Liver (tissue), 9 donors: ENCODE data around the gene UBQLN1. TPM values are rescaled to one million over a fixed set of nuclear protein-coding genes. Genes with fewer than 3 reads are reported as not detected.

Source experiments
- DNase-seq: peaks from one replicate; pipeline ENCODE4 v3.0.0-alpha.2; 2017; ENCODE audit warnings: low spot score
- H3K27ac ChIP-seq, 2 donors: one replicate each; pipeline ENCODE4 v1.7.0; 2013; ENCODE audit warnings: inconsistent platforms in 2 of 2, low read length in 2 of 2, control low read depth in 1 of 2, low read depth in 1 of 2, mild to moderate bottlenecking in 1 of 2
- H3K27me3 ChIP-seq, 4 donors: one replicate each; pipeline versions ENCODE4 v1.6.1 to v1.7.0; 2013; ENCODE audit warnings: low read length in 3 of 4, inconsistent platforms in 1 of 4, mild to moderate bottlenecking in 1 of 4, moderate library complexity in 1 of 4; ENCODE audit not compliant: control insufficient read depth in 4 of 4, insufficient read depth in 4 of 4
- H3K36me3 ChIP-seq, 4 donors: one replicate each; pipeline versions ENCODE4 v1.6.1 to v1.7.0; 2013; ENCODE audit warnings: low read length in 3 of 4, mild to moderate bottlenecking in 3 of 4, low read depth in 1 of 4, moderate library complexity in 1 of 4; ENCODE audit not compliant: control insufficient read depth in 4 of 4, insufficient read depth in 3 of 4
- H3K4me1 ChIP-seq, 4 donors: one replicate each; pipeline versions ENCODE4 v1.6.1 to v1.7.0; 2013; ENCODE audit warnings: low read length in 3 of 4, mild to moderate bottlenecking in 3 of 4, moderate library complexity in 1 of 4; ENCODE audit not compliant: control insufficient read depth in 4 of 4, insufficient read depth in 4 of 4
- H3K4me3 ChIP-seq, 3 donors: one replicate each; pipeline versions ENCODE4 v1.6.1 to v1.7.0; 2013; ENCODE audit warnings: low read length in 3 of 3, control low read depth in 1 of 3, low read depth in 1 of 3, mild to moderate bottlenecking in 1 of 3
- H3K9ac ChIP-seq, 2 donors: one replicate each; pipeline ENCODE4 v1.7.0; 2013; ENCODE audit warnings: low read length in 2 of 2, mild to moderate bottlenecking in 2 of 2, moderate library complexity in 2 of 2, control low read depth in 1 of 2, low read depth in 1 of 2
- H3K9me3 ChIP-seq, 4 donors: one replicate each; pipeline versions ENCODE4 v1.6.1 to v1.7.0; 2013; ENCODE audit warnings: low read length in 3 of 4; ENCODE audit not compliant: control insufficient read depth in 4 of 4
- ATF3 ChIP-seq: IDR thresholded peaks from 2 replicates; pipeline ENCODE4 v1.6.1; 2016; ENCODE audit warnings: antibody characterized with exemption
- EGR1 ChIP-seq, 2 donors: IDR thresholded peaks; 2 replicates each; pipeline ENCODE4 v1.6.1; 2016 to 2018; ENCODE audit warnings: antibody characterized with exemption in 2 of 2, low read depth in 2 of 2
- FOXA1 ChIP-seq: IDR thresholded peaks from 2 replicates; pipeline ENCODE4 v1.6.1; 2016; ENCODE audit warnings: antibody characterized with exemption
- FOXA2 ChIP-seq: IDR thresholded peaks from 2 replicates; pipeline ENCODE4 v1.6.1; 2016; ENCODE audit warnings: antibody characterized with exemption
- GABPA ChIP-seq, 2 donors: IDR thresholded peaks in 1 of 2; conservative IDR thresholded peaks in 1 of 2; 2 replicates each; pipeline ENCODE4 v1.6.1; 2016; ENCODE audit warnings: antibody characterized with exemption in 2 of 2, mild to moderate bottlenecking in 1 of 2, moderate library complexity in 1 of 2
- HNF4A ChIP-seq, 2 donors: conservative IDR thresholded peaks; 2 replicates each; pipeline ENCODE4 v1.6.1; 2016; ENCODE audit warnings: antibody characterized with exemption in 2 of 2, mild to moderate bottlenecking in 2 of 2
- HNF4G ChIP-seq: IDR thresholded peaks from 2 replicates; pipeline ENCODE4 v1.6.1; 2016; ENCODE audit warnings: antibody characterized with exemption
- JUND ChIP-seq, 2 donors: IDR thresholded peaks; 2 replicates each; pipeline ENCODE4 v1.6.1; 2016; ENCODE audit warnings: antibody characterized with exemption in 2 of 2
- MAX ChIP-seq: IDR thresholded peaks from 2 replicates; pipeline ENCODE4 v1.6.1; 2016; ENCODE audit warnings: antibody characterized with exemption
- NR2F2 ChIP-seq: IDR thresholded peaks from 2 replicates; pipeline ENCODE4 v1.6.1; 2016; ENCODE audit warnings: antibody characterized with exemption
- RAD21 ChIP-seq, 2 donors: IDR thresholded peaks; 2 replicates each; pipeline ENCODE4 v1.6.1; 2016; ENCODE audit warnings: antibody characterized with exemption in 2 of 2, mild to moderate bottlenecking in 2 of 2
- REST ChIP-seq: IDR thresholded peaks from 2 replicates; pipeline ENCODE4 v1.6.1; 2016; ENCODE audit warnings: antibody characterized with exemption, mild to moderate bottlenecking
- RXRA ChIP-seq, 2 donors: IDR thresholded peaks; 2 replicates each; pipeline ENCODE4 v1.6.1; 2017 to 2018; ENCODE audit warnings: antibody characterized with exemption in 2 of 2, mild to moderate bottlenecking in 1 of 2
- SP1 ChIP-seq: IDR thresholded peaks from 2 replicates; pipeline ENCODE4 v1.6.1; 2018; ENCODE audit warnings: antibody characterized with exemption, mild to moderate bottlenecking
- TAF1 ChIP-seq: conservative IDR thresholded peaks from 2 replicates; pipeline ENCODE4 v1.6.1; 2016; ENCODE audit warnings: antibody characterized with exemption, mild to moderate bottlenecking
- ZBTB33 ChIP-seq: IDR thresholded peaks from 2 replicates; pipeline ENCODE4 v1.6.1; 2016; ENCODE audit warnings: antibody characterized with exemption
- WGBS: extraction: QIAGEN DNeasy Blood & Tissue Kit; methylation state at CpG from one replicate; pipeline ENCODE4 v1.1.7; 2013; 5-methylcytosine and 5-hydroxymethylcytosine counted together
- polyA plus RNA-seq, 2 donors: library from polyadenylated mRNA; stranded (reverse) in 1 of 2; unstranded in 1 of 2; fragments of 200-250 nt in 1 of 2; fragments of >200 nt in 1 of 2; fragmentation: Nextera tagmentation in 1 of 2; extraction: Ambion mirVana in 1 of 2; gene quantifications; one replicate each; pipeline versions ENCODE4 v1.2.1 to v1.2.3, GENCODE V29; 2013 to 2015
- total RNA-seq, 2 donors: library from RNA; depleted of rRNA; stranded (reverse); fragments of >200 nt; gene quantifications; one replicate each; pipeline ENCODE4 v1.2.3, GENCODE V29; 2014
- donor health status: healthy.
- donor health status: healthy.
- donor health status: healthy.
- donor health status: healthy.
- donor health status: healthy.

UBQLN1 gene
- total and polyA plus RNA-seq, 4 donors = 42.7 to 88.8 (median 63.1) TPM

GRCh38 chr9:83698976-83699585, 8.7 kb downstream of the UBQLN1 start:
- Histone ChIP-seq H3K36me3 (no peaks in the 10 kb centered on the region), H3K4me3 (no peak overlapping the region), H3K27ac (no peak overlapping the region), H3K27me3 (no peaks in the 10 kb centered on the region), H3K4me1 (peaks cover 6 to 16% (median 8%) of the 10 kb centered on the region in 4 donors), H3K9me3 (no peaks in the 10 kb centered on the region), H3K9ac (no peak overlapping the region)
- DNase-seq = no peak
- TF ChIP-seq SP1 (no peak), FOXA2 (no peak), MAX (no peak), HNF4A (conservative IDR thresholded peaks at IDR 0.05) (no peak), RXRA (IDR thresholded peaks at IDR 0.05) (no peak), GABPA (IDR thresholded peaks at IDR 0.05 in 1 of 2, conservative IDR thresholded peaks at IDR 0.05 in 1 of 2) (no peak), HNF4G (no peak), REST (no peak), RAD21 (IDR thresholded peaks at IDR 0.05) (no peak), ZBTB33 (no peak), NR2F2 (no peak), JUND (IDR thresholded peaks at IDR 0.05) (no peak), EGR1 (IDR thresholded peaks at IDR 0.05; ENCODE audit: low read depth in 2 of 2) (no peak), ATF3 (no peak), TAF1 (no peak), FOXA1 (no peak)
- WGBS = 70% methylated on average over 4 of the region's 4 CpGs

- no peaks in the 10 kb centered on the region for H3K36me3 ChIP-seq
- no peak for TF ChIP-seq FOXA1
- H3K9ac ChIP-seq = no peak overlapping the region
- WGBS = 88% methylated on average over 3 of the region's 3 CpGs
- H3K4me3 ChIP-seq = no peak overlapping the region
- H3K27me3 ChIP-seq = no peaks in the 10 kb centered on the region
- no peaks in the 10 kb centered on the region for H3K9me3 ChIP-seq
- H3K4me1 ChIP-seq = peaks cover 3 to 20% (median 8%) of the 10 kb centered on the region in 4 donors
- no peak for DNase-seq
- no peak overlapping the region for H3K27ac ChIP-seq
Observed at GRCh38 chr9:83691492-83691891, 16.3 kb downstream of the UBQLN1 start.
